GM12864 (cell line): Measurements from ENCODE around the gene SNTG2.

Source experiments
- DNase-seq: peaks from one replicate; pipeline ENCODE4 v3.0.0-alpha.2; 2011; ENCODE audit warnings: low read depth
- H3K4me3 ChIP-seq: 2 replicates; pipeline ENCODE4 v1.5.1; 2011; ENCODE audit warnings: mild to moderate bottlenecking, low read depth, low read length, control low read depth
- CTCF ChIP-seq: IDR thresholded peaks from 2 replicates; pipeline ENCODE4 v1.5.1; 2011; ENCODE audit warnings: low read depth, mild to moderate bottlenecking, moderate library complexity, low read length, control low read depth, inconsistent platforms; ENCODE audit errors: missing control alignments

SNTG2 gene

GRCh38 chr2:1053786-1054185 is 103.1 kb downstream of the SNTG2 start:
- H3K4me3 ChIP-seq: no peak overlapping the region
- no peak for TF ChIP-seq CTCF
- no peak for DNase-seq

- H3K4me3 ChIP-seq: no peak overlapping the region
- no peak for DNase-seq
- TF ChIP-seq CTCF: no peak
These were observed 103.8 kb downstream of the SNTG2 start for GRCh38 chr2:1054399-1054798.

GRCh38 chr2:1055014-1055595 is 104.5 kb downstream of the SNTG2 start:
- no peak overlapping the region for H3K4me3 ChIP-seq
- no peak for DNase-seq
- no peak for TF ChIP-seq CTCF

DNA sequence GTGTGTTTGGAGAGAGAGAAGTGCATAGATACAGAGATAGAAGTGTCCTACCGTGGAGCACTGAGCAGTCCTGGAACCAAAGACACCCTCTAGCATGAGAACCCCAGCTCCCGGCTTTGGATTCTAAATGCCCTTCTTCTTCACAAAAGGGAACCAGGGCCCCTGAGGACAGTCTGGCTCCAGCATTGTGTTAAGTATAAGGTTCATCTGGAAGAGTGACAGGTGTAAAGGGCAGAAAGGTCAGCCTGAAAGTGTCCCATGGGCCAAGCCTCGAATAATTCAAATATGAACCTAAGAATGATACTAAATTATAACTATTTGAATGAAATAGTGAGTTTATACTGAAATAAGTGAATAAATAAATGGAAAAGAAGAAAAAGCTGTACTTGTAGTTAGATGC is 109.7 kb downstream of the SNTG2 start:
- no peak for TF ChIP-seq CTCF
- no peak for DNase-seq

DNA sequence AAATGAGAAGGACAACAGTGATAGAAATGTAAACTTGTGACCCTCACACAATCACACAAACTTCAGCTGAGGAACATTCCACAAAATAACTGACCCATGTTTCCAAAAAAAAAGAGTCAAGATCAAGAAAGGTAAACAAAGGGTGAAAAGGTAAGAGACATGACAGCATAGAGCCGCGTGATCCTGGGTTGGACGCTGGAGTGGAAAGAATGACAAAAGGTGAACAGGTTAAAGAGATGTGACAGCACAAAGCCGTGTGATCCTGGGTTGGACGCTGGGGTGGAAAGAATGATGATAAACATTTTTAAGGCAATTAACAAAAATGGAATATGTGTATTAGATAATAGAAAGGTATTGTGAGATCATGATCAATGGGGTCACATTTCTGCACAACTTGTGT is 110.3 kb downstream of the SNTG2 start:
- no peak for DNase-seq
- TF ChIP-seq CTCF: no peak
- H3K4me3 ChIP-seq: no peak overlapping the region

More for the DNA sequence above, 109.7 kb downstream of the SNTG2 start:
- H3K4me3 ChIP-seq: no peak overlapping the region

DNA sequence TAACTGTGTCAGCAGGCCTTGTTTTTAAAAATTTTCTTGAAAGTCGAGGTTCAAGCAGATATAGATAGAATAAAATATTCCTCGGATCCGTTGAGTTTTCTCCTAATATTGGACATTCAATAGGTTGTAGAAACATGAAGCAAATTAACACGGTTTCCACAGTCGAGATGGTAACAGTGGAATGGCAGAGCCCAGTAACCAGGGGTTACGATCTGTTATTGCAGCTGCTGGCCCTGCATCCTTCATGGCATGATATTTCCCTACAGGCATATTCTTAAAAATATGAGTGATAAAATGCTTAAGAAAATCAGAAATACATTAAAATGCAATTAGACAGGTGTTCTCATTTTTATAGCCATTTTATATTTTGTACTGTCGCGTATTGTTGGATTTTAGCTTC is 117.6 kb downstream of the SNTG2 start:
- no peak overlapping the region for H3K4me3 ChIP-seq
- TF ChIP-seq CTCF: no peak
- no peak for DNase-seq

DNA sequence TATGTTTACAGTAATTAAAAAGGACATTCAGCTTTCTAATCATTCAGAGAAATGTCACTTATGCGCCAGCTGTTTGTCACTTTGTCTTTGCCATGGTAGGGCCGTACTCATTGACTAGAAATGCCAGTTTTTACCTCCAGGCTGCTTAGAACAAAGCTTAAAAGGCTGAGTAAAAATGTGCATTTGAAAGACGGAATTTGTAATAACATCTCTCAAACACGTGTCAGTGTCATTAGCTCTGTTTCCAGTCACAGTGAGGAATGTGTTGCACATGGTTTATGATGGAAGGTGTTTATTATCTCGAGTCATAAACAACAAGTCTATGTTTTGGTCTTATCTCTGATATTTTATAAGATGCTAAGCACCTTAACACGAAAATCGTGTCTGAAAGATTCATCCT is 118.2 kb downstream of the SNTG2 start:
- TF ChIP-seq CTCF: no peak
- DNase-seq: no peak
- H3K4me3 ChIP-seq: no peak overlapping the region
